HepG2 (cell line): ENCODE results near the gene SMAD1. TPM values are rescaled to one million over a fixed set of nuclear protein-coding genes. Genes with fewer than 3 reads are reported as not detected.

Experiments
- CENPX ChIP-seq: sonication (generic); formaldehyde crosslinking; IDR thresholded peaks from 2 replicates; pipeline ENCODE4 v1.9.0; 2021; ENCODE audit warnings: mild to moderate bottlenecking, missing genetic modification reagents, moderate library complexity
- HNF4A ChIP-seq: sonication (generic); formaldehyde crosslinking; IDR thresholded peaks from 2 replicates; pipeline ENCODE4 v1.4.0; 2020; ENCODE audit warnings: missing genetic modification reagents
- HOXA3 ChIP-seq: sonication (generic); formaldehyde crosslinking; IDR thresholded peaks from 2 replicates; pipeline ENCODE4 v1.5.0; 2020; ENCODE audit warnings: missing genetic modification reagents
- MIER3 ChIP-seq: IDR thresholded peaks from 2 replicates; pipeline ENCODE4 v1.6.1; 2016; ENCODE audit warnings: missing compliant biosample characterization, borderline replicate concordance
- MTF1 ChIP-seq: sonication (generic); formaldehyde crosslinking; IDR thresholded peaks from 2 replicates; pipeline ENCODE4 v1.5.0; 2020; ENCODE audit warnings: missing genetic modification reagents
- NFE2 ChIP-seq: sonication (generic); formaldehyde crosslinking; IDR thresholded peaks from 2 replicates; pipeline ENCODE4 v1.4.0; 2020; ENCODE audit warnings: missing genetic modification reagents
- NFE2L2 ChIP-seq: fragments of 150-350 bp; IDR thresholded peaks from 2 replicates; pipeline ENCODE4 v1.6.1; 2014; ENCODE audit warnings: low read length
- PAWR ChIP-seq: sonication (generic); formaldehyde crosslinking; IDR thresholded peaks from 2 replicates; pipeline ENCODE4 v1.4.0; 2020; ENCODE audit warnings: missing genetic modification reagents, mild to moderate bottlenecking, borderline replicate concordance
- RFX1 ChIP-seq: fragments of 450-650 bp; IDR thresholded peaks from 2 replicates; pipeline ENCODE4 v1.6.1; 2017
- SMAD9 ChIP-seq: sonication (generic); formaldehyde crosslinking; IDR thresholded peaks from 2 replicates; pipeline ENCODE4 v1.5.1; 2020; ENCODE audit warnings: mild to moderate bottlenecking, missing genetic modification reagents
- SMYD3 ChIP-seq: sonication (generic); formaldehyde crosslinking; IDR thresholded peaks from 2 replicates; pipeline ENCODE4 v1.8.1; 2023; ENCODE audit warnings: mild to moderate bottlenecking, missing genetic modification reagents
- THRA ChIP-seq: sonication (generic); formaldehyde crosslinking; IDR thresholded peaks from 2 replicates; pipeline ENCODE4 v1.4.0; 2020; ENCODE audit warnings: missing genetic modification reagents, borderline replicate concordance
- ZNF142 ChIP-seq: sonication (generic); formaldehyde crosslinking; IDR thresholded peaks from 2 replicates; pipeline ENCODE4 v1.4.0; 2020; ENCODE audit warnings: missing genetic modification reagents
- ZNF326 ChIP-seq: sonication (generic); formaldehyde crosslinking; IDR thresholded peaks from 2 replicates; pipeline ENCODE4 v1.4.0; 2020; ENCODE audit warnings: missing genetic modification reagents, borderline replicate concordance
- ZNF572 ChIP-seq: sonication (generic); formaldehyde crosslinking; IDR thresholded peaks from 2 replicates; pipeline ENCODE4 v1.5.1; 2020; ENCODE audit warnings: mild to moderate bottlenecking, missing genetic modification reagents
- ZNF672 ChIP-seq: sonication (generic); formaldehyde crosslinking; IDR thresholded peaks from 2 replicates; pipeline ENCODE4 v1.8.1; 2022; ENCODE audit warnings: missing genetic modification reagents
- ZNF770 ChIP-seq: sonication (generic); formaldehyde crosslinking; IDR thresholded peaks from 2 replicates; pipeline ENCODE4 v1.5.0; 2020; ENCODE audit warnings: mild to moderate bottlenecking, missing genetic modification reagents
- ZUFSP ChIP-seq: sonication (generic); formaldehyde crosslinking; IDR thresholded peaks from 2 replicates; pipeline ENCODE4 v1.9.0; 2021; ENCODE audit warnings: missing genetic modification reagents, mild to moderate bottlenecking, borderline replicate concordance
- ZXDC ChIP-seq: sonication (generic); formaldehyde crosslinking; IDR thresholded peaks from 2 replicates; pipeline ENCODE4 v1.5.0; 2020; ENCODE audit warnings: mild to moderate bottlenecking, missing genetic modification reagents
- polyA plus RNA-seq, 8 experiments: library from polyadenylated mRNA; depleted of rRNA in 3 of 8; stranded (reverse) in 7 of 8; unstranded in 1 of 8; fragments of >200 nt; fragmentation: Illumina TruSeq in 4 of 8; extraction: Trizol in 4 of 8; gene quantifications; 2 replicates each; pipeline versions ENCODE4 v1.2.1 to v1.2.3, GENCODE V29; 2011 to 2016; ENCODE audit warnings: low read depth in 4 of 8, missing spikeins in 1 of 8, mixed read lengths in 1 of 8; ENCODE audit not compliant: insufficient read depth in 1 of 8
- total RNA-seq, 5 experiments: library from RNA; depleted of rRNA; stranded (reverse); fragments of >200 nt; fragmentation: Illumina TruSeq; extraction: Trizol; gene quantifications; 2 replicates each; pipeline ENCODE4 v1.2.3, GENCODE V29; 2016; ENCODE audit warnings: low read depth in 1 of 5

Gene SMAD1
- total and polyA plus RNA-seq, 2 of the 13 experiments (the other 11 are each of a cell fraction or from before 2014, with no cell fraction given): 12.7 to 16.6 TPM

- TF ChIP-seq ZNF142 (peak; percentile 96), HNF4A (CRISPR knock-in tag) (no peak), MIER3 (CRISPR knock-in tag) (no peak), MTF1 (CRISPR knock-in tag) (no peak), SMAD9 (CRISPR knock-in tag) (no peak), HOXA3 (CRISPR knock-in tag) (no peak), NFE2 (CRISPR knock-in tag) (no peak), ZNF572 (CRISPR knock-in tag) (no peak), NFE2L2 (no peak), ZNF672 (CRISPR knock-in tag) (no peak), ZNF326 (no peak), THRA (CRISPR knock-in tag) (no peak), SMYD3 (CRISPR knock-in tag) (no peak), CENPX (CRISPR knock-in tag) (no peak), ZUFSP (CRISPR knock-in tag) (no peak), RFX1 (no peak), PAWR (CRISPR knock-in tag) (0 out of 2 replicates have a peak, but pooled peaks have one; percentile 8), ZXDC (no peak), ZNF770 (CRISPR knock-in tag) (peak; percentile 37; the same call in 1 of the 2 replicates)
These were observed 222 bp downstream of the SMAD1 start (continued) for GRCh38 chr4:145481942-145482208.
